Measurements from ENCODE around the gene GINS2.

DNA sequence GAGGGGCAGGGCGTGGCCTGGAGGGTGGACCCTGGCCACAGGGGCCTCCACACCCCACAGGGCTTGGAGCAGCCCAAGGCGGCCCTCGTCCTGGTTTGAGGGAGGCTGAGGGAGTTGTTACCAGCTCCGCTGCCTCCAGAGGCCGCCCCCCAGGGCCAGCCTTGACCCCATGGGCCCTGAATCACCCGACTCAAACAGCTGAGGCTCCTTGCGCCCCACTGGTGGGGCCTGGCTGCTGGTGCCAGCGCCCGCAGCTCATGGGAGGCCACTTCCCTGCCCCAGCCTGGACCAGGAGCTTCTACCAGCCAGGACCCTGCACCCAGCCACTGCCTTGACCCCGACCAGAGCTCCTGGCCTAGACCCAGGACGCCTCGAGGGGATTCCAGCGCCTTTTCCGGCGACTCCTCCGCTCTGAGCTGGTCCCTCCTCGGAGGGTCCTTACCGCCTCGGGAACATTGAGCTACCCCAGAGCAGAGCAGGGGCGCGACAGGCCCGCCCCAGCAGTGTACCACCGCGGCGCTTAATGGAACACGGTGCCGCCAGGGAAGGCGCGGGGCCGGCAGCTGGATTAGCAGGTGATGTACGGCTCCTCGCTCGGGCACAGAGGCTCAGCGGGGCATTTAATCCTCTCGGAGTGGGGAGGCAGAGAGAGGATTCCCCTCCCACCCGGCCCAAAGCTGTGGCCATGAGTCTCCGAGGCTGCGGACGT, 38.5 kb downstream of the GINS2 start:
- TF ChIP-seq CTCF (IDR thresholded peaks at IDR 0.05) (no peak), POLR2AphosphoS5 (IDR thresholded peaks at IDR 0.05; ENCODE audit: insufficient read depth in 1 of 2, low read depth in 1 of 2) (no peak), POLR2A (IDR thresholded peaks at IDR 0.05) (no peak)

All from vagina (tissue), 2 donors.